DOHH2 (cell line): Measurements from ENCODE around the gene ELK3.

Experiments used
- H3F3A ChIP-seq: fragments of 200-600 bp; sonication (generic), shearing (Covaris generic); 2 replicates; pipeline ENCODE4 v1.6.0; 2016; ENCODE audit warnings: antibody characterized with exemption, mild to moderate bottlenecking; ENCODE audit not compliant: control insufficient read depth, insufficient read depth
- H3K27ac ChIP-seq: fragments of 200-600 bp; sonication (generic); 2 replicates; pipeline ENCODE4 v1.5.1; 2014; ENCODE audit warnings: low read depth, mild to moderate bottlenecking, low read length, moderate library complexity
- H3K27me3 ChIP-seq: fragments of 200-600 bp; sonication (generic); 2 replicates; pipeline ENCODE4 v1.6.1; 2014; ENCODE audit warnings: mild to moderate bottlenecking, low read length, mixed read lengths; ENCODE audit not compliant: control insufficient read depth
- H3K36me3 ChIP-seq: fragments of 200-600 bp; sonication (generic); 2 replicates; pipeline ENCODE4 v1.6.1; 2014; ENCODE audit warnings: mild to moderate bottlenecking, low read length, moderate library complexity, mixed read lengths; ENCODE audit not compliant: control insufficient read depth
- H3K4me1 ChIP-seq: fragments of 200-600 bp; sonication (generic); 2 replicates; pipeline ENCODE4 v1.6.1; 2014; ENCODE audit warnings: mild to moderate bottlenecking, low read length, mixed read lengths; ENCODE audit not compliant: control insufficient read depth
- H3K4me2 ChIP-seq: fragments of 200-600 bp; sonication (generic); 2 replicates; pipeline ENCODE4 v1.6.0; 2014; ENCODE audit warnings: mild to moderate bottlenecking, low read length, moderate library complexity
- H3K4me3 ChIP-seq: fragments of 200-600 bp; sonication (generic); 2 replicates; pipeline ENCODE4 v1.5.1; 2014; ENCODE audit warnings: mild to moderate bottlenecking, low read length, mixed read lengths
- H3K79me2 ChIP-seq: fragments of 200-600 bp; sonication (generic); 2 replicates; pipeline ENCODE4 v1.6.1; 2014; ENCODE audit warnings: mild to moderate bottlenecking, low read length, mixed read lengths; ENCODE audit not compliant: control insufficient read depth
- H3K9me2 ChIP-seq: fragments of 200-600 bp; sonication (generic); replicated peaks from 2 replicates; pipeline ENCODE4 v1.6.1; 2014; ENCODE audit warnings: mild to moderate bottlenecking, low read length, mixed read lengths; ENCODE audit not compliant: control insufficient read depth
- H3K9me3 ChIP-seq: fragments of 200-600 bp; sonication (generic); 2 replicates; pipeline ENCODE4 v1.6.1; 2014; ENCODE audit warnings: antibody characterized with exemption, low read length, mixed read lengths; ENCODE audit not compliant: control insufficient read depth, insufficient read depth
- H4K20me1 ChIP-seq: fragments of 200-600 bp; sonication (generic); 2 replicates; pipeline ENCODE4 v1.6.0; 2014; ENCODE audit warnings: low read depth, mild to moderate bottlenecking, antibody characterized with exemption, low read length, moderate library complexity; ENCODE audit not compliant: control insufficient read depth, insufficient read depth
- CTCF ChIP-seq: fragments of 200-600 bp; sonication (generic); IDR thresholded peaks from one replicate; pipeline ENCODE4 v1.5.1; 2014; ENCODE audit warnings: antibody characterized with exemption, mild to moderate bottlenecking, low read depth, low read length; ENCODE audit not compliant: poor library complexity, severe bottlenecking
- EZH2phosphoT487 ChIP-seq: fragments of 200-600 bp; sonication (generic); IDR thresholded peaks from 2 replicates; pipeline ENCODE4 v1.6.1; 2017; ENCODE audit warnings: borderline replicate concordance, mild to moderate bottlenecking, antibody characterized with exemption, low read length, moderate library complexity, mixed read lengths

Gene ELK3

GRCh38 chr12:96226401-96226800 lies 32.2 kb downstream of the ELK3 start:
- Histone ChIP-seq H3K9me3 (no peaks in the 10 kb centered on the region), H3F3A (no peaks in the 10 kb centered on the region), H3K9me2 (no peaks in the 10 kb centered on the region), H4K20me1 (no peaks in the 10 kb centered on the region), H3K27me3 (no peaks in the 10 kb centered on the region), H3K36me3 (peaks cover 17% of the 10 kb centered on the region), H3K4me2 (no peak overlapping the region), H3K4me1 (no peaks in the 10 kb centered on the region), H3K79me2 (peaks cover under 1% of the 10 kb centered on the region; the same call in 1 of the 2 replicates), H3K4me3 (no peak overlapping the region), H3K27ac (no peak overlapping the region)
- TF ChIP-seq CTCF (no peak), EZH2phosphoT487 (no peak)

- H3K4me1 ChIP-seq = no peaks in the 10 kb centered on the region
- H3F3A ChIP-seq = no peaks in the 10 kb centered on the region
- no peaks in the 10 kb centered on the region for H3K9me2 ChIP-seq
- no peaks in the 10 kb centered on the region for H3K79me2 ChIP-seq
- no peaks in the 10 kb centered on the region for H3K27me3 ChIP-seq
- H3K36me3 ChIP-seq = peaks cover 17% of the 10 kb centered on the region
- no peak overlapping the region for H3K27ac ChIP-seq
- H3K4me2 ChIP-seq = no peak overlapping the region
- H3K4me3 ChIP-seq = no peak overlapping the region
- H4K20me1 ChIP-seq = no peaks in the 10 kb centered on the region
- no peaks in the 10 kb centered on the region for H3K9me3 ChIP-seq
- no peak for TF ChIP-seq EZH2phosphoT487
Observed at GRCh38 chr12:96226801-96227348, 32.7 kb downstream of the ELK3 start.

GRCh38 chr12:96227365-96228106 lies 33.4 kb downstream of the ELK3 start:
- H3K27ac ChIP-seq = no peak overlapping the region
- no peak overlapping the region for H3K4me2 ChIP-seq
- no peaks in the 10 kb centered on the region for H3K27me3 ChIP-seq
- no peaks in the 10 kb centered on the region for H3K4me1 ChIP-seq
- H3K79me2 ChIP-seq = no peaks in the 10 kb centered on the region
- H4K20me1 ChIP-seq = no peaks in the 10 kb centered on the region
- H3K9me3 ChIP-seq = no peaks in the 10 kb centered on the region
- TF ChIP-seq EZH2phosphoT487 (no peak), CTCF (no peak)
- H3K36me3 ChIP-seq = peaks cover 17% of the 10 kb centered on the region
- H3K4me3 ChIP-seq = no peak overlapping the region
- no peaks in the 10 kb centered on the region for H3K9me2 ChIP-seq
- no peaks in the 10 kb centered on the region for H3F3A ChIP-seq

- Histone ChIP-seq H3K4me2 (no peak overlapping the region), H3K9me3 (no peaks in the 10 kb centered on the region), H3K9me2 (no peaks in the 10 kb centered on the region), H3K27me3 (no peaks in the 10 kb centered on the region), H3K79me2 (no peaks in the 10 kb centered on the region), H4K20me1 (no peaks in the 10 kb centered on the region), H3K36me3 (peaks cover 17% of the 10 kb centered on the region), H3K27ac (no peak overlapping the region), H3F3A (no peaks in the 10 kb centered on the region), H3K4me1 (no peaks in the 10 kb centered on the region), H3K4me3 (no peak overlapping the region)
- no peak for TF ChIP-seq CTCF
- no peak for TF ChIP-seq EZH2phosphoT487
Observed at GRCh38 chr12:96228566-96229248, 34.5 kb downstream of the ELK3 start.
